CD4-positive, alpha-beta memory T cell (primary cell): ENCODE measurements around the gene ACTR10. TPM values are rescaled to one million over a fixed set of nuclear protein-coding genes. Genes with fewer than 3 reads are reported as not detected.
A peak's percentile ranks its signal among the peaks of the same experiment; 100 is the strongest.

ENCODE experiments used
- CTCF ChIA-PET: fragments of 350-600 bp; sonication (Branson Sonifier 250); formaldehyde crosslinking; loops from one replicate; lab custom pipeline; 2021; ENCODE audit warnings: inconsistent platforms; ENCODE audit not compliant: partially characterized antibody; lab: Charles Lee
- POLR2A ChIA-PET: fragments of 350-600 bp; sonication (Branson Sonifier 250); formaldehyde crosslinking; loops from one replicate; lab custom pipeline; 2021; ENCODE audit not compliant: partially characterized antibody; lab: Charles Lee
- DNase-seq, 5 donors: peaks; one replicate each; pipeline versions ENCODE4 v3.0.0 to v3.0.0-alpha.2; 2020 to 2022; ENCODE audit warnings: mixed read lengths in 1 of 5
- H3K27ac ChIP-seq: one replicate; pipeline ENCODE4 v1.7.0; 2013; ENCODE audit warnings: low read depth, low read length
- H3K27me3 ChIP-seq: 2 replicates; pipeline ENCODE4 v1.7.0; 2013; ENCODE audit warnings: mild to moderate bottlenecking, low read length, moderate library complexity; ENCODE audit not compliant: insufficient read depth
- H3K36me3 ChIP-seq: 2 replicates; pipeline ENCODE4 v1.7.0; 2013; ENCODE audit warnings: mild to moderate bottlenecking, low read length, moderate library complexity; ENCODE audit not compliant: insufficient read depth
- H3K4me1 ChIP-seq: 2 replicates; pipeline ENCODE4 v1.7.0; 2013; ENCODE audit warnings: mild to moderate bottlenecking, low read length, moderate library complexity; ENCODE audit not compliant: insufficient read depth
- H3K4me3 ChIP-seq, 2 donors: one replicate each; pipeline ENCODE4 v1.7.0; 2013; ENCODE audit warnings: low read length in 2 of 2, mild to moderate bottlenecking in 1 of 2
- H3K9me3 ChIP-seq, 2 donors: one replicate each; pipeline ENCODE4 v1.7.0; 2013; ENCODE audit warnings: low read length in 2 of 2, control low read depth in 1 of 2; ENCODE audit not compliant: control insufficient read depth in 1 of 2
- H3K27ac Mint-ChIP-seq, 7 donors: one replicate each; pipeline ENCODE4 v1.8.0; 2020 to 2021; ENCODE audit warnings: mixed read lengths in 7 of 7, mild to moderate bottlenecking in 6 of 7, inconsistent platforms in 3 of 7, moderate library complexity in 3 of 7
- H3K27me3 Mint-ChIP-seq, 2 donors: one replicate each; pipeline ENCODE4 v1.8.0; 2020 to 2021; ENCODE audit warnings: mixed read lengths in 2 of 2
- H3K36me3 Mint-ChIP-seq, 2 donors: one replicate each; pipeline ENCODE4 v1.8.0; 2020 to 2021; ENCODE audit warnings: mixed read lengths in 2 of 2, inconsistent platforms in 1 of 2, mild to moderate bottlenecking in 1 of 2
- H3K4me1 Mint-ChIP-seq, 4 donors: one replicate each; pipeline ENCODE4 v1.8.0; 2020 to 2021; ENCODE audit warnings: mixed read lengths in 4 of 4, mild to moderate bottlenecking in 1 of 4
- H3K4me3 Mint-ChIP-seq, 8 donors: one replicate each; pipeline ENCODE4 v1.8.0; 2020 to 2021; ENCODE audit warnings: mixed read lengths in 8 of 8, mild to moderate bottlenecking in 7 of 8, moderate library complexity in 6 of 8, inconsistent platforms in 3 of 8
- H3K9me3 Mint-ChIP-seq, 8 donors: one replicate each; pipeline ENCODE4 v1.8.0; 2020 to 2021; ENCODE audit warnings: mixed read lengths in 8 of 8, mild to moderate bottlenecking in 5 of 8, inconsistent platforms in 3 of 8, moderate library complexity in 1 of 8
- intact Hi-C: fragments of 100-400 bp; cut with micrococcal nuclease; formaldehyde crosslinking; loops from one replicate; pipeline ENCODE4 v1.15.1; 2023
- polyA plus RNA-seq, 2 donors: library from polyadenylated mRNA; unstranded; fragments of 300-500 nt; fragmentation: Illumina TruSeq; gene quantifications; one replicate each; pipeline ENCODE4 v1.2.3, GENCODE V29; 2021
- total RNA-seq, 2 experiments: library from RNA; stranded (reverse); gene quantifications; one replicate each; pipeline ENCODE4 v1.2.3, GENCODE V29; 2021

The ACTR10 gene
- total and polyA plus RNA-seq, 4 experiments from 2014 or later = 53.7 to 87.8 (median 70.2) TPM

GRCh38 chr14:58239244-58240195 lies 39.6 kb downstream of the ACTR10 start:
- H3K9me3 ChIP-seq = no peaks in the 10 kb centered on the region
- ChIA-PET POLR2A (interaction anchor here (0.5 to 3.1 kb wide), 6 partner anchors 15 to 188 kb away, joined by 3 to 34 read pairs (median 7); partner anchors contain the start of genes ACTR10, ARID4A, KIAA0586 and TIMM9), CTCF (interaction anchor here (1.0 kb wide), 1 partner anchor 59 kb away, joined by 3 read pairs; the partner anchor contains the start of gene ARID4A)
- H3K27ac ChIP-seq = peak overlapping the region; percentile 57
- no peaks in the 10 kb centered on the region for H3K27me3 ChIP-seq
- no peak overlapping the region for H3K4me3 Mint-ChIP-seq
- intact Hi-C loops = loop anchor here (1.0 kb wide), 5 partner anchors 39 to 188 kb away; partner anchors contain the start of genes ACTR10, ARID4A, KIAA0586 and TIMM9
- peaks cover 0 to 6% (median 0%) of the 10 kb centered on the region in 8 donors for H3K9me3 Mint-ChIP-seq
- peak; percentile 84 to 88 (median 87) for DNase-seq
- peaks cover 17 to 23% (median 20%) of the 10 kb centered on the region in 4 donors for H3K4me1 Mint-ChIP-seq
- no peaks in the 10 kb centered on the region for H3K36me3 ChIP-seq
- peak overlapping the region; percentile 82 to 84 for H3K4me3 ChIP-seq
- no peak overlapping the region for H3K27ac Mint-ChIP-seq
- peaks cover 0 to 7% of the 10 kb centered on the region in 2 donors for H3K36me3 Mint-ChIP-seq
- peaks cover 0 to 2% of the 10 kb centered on the region in 2 donors for H3K27me3 Mint-ChIP-seq
- H3K4me1 ChIP-seq = peaks cover 11% of the 10 kb centered on the region

GRCh38 chr14:58243790-58244555 lies 44.0 kb downstream of the ACTR10 start:
- H3K9me3 Mint-ChIP-seq = peaks cover 0 to 9% (median 0%) of the 10 kb centered on the region in 8 donors
- peaks cover 35 to 57% (median 46%) of the 10 kb centered on the region in 4 donors for H3K4me1 Mint-ChIP-seq
- DNase-seq = no peak

GRCh38 chr14:58244556-58245387 lies 44.8 kb downstream of the ACTR10 start, which contains the start of gene PSMA3:
Gene PSMA3, plus strand, starts transcription at chr14:58244843. Its CDS starts 78 bp downstream, at chr14:58244921.
- Mint-ChIP-seq H3K27me3 (peaks cover 0 to 1% of the 10 kb centered on the region in 2 donors), H3K4me1 (peaks cover 35 to 57% (median 48%) of the 10 kb centered on the region in 4 donors), H3K4me3 (peak within 1 kb of the TSS; percentile 96 to 99 (median 98)), H3K9me3 (peaks cover 0 to 4% (median 0%) of the 10 kb centered on the region in 8 donors), H3K36me3 (peaks cover 0 to 34% of the 10 kb centered on the region in 2 donors), H3K27ac (peak within 1 kb of the TSS; percentile 98 to 99 (median 99))
- no peaks in the 10 kb centered on the region for H3K27me3 ChIP-seq
- ChIA-PET POLR2A (interaction anchor here (0.6 to 4.3 kb wide), 17 partner anchors 9 to 190 kb away, joined by 3 to 91 read pairs (median 3); partner anchors contain the start of genes ACTR10, ARID4A, KIAA0586 and TIMM9), CTCF (interaction anchor here (1.0 kb wide), 1 partner anchor 55 kb away, joined by 3 read pairs; no protein-coding TSS in a partner anchor)
- DNase-seq = peak; percentile 98
- H3K4me3 ChIP-seq = peak within 1 kb of the TSS; percentile 98 to 100
- peak within 1 kb of the TSS; percentile 96 for H3K27ac ChIP-seq
- intact Hi-C loops = loop anchor here (1.0 kb wide), 4 partner anchors 44 to 183 kb away; partner anchors contain the start of genes ACTR10, ARID4A, KIAA0586 and TIMM9
- H3K4me1 ChIP-seq = peaks cover 40% of the 10 kb centered on the region
- no peaks in the 10 kb centered on the region for H3K9me3 ChIP-seq
- no peaks in the 10 kb centered on the region for H3K36me3 ChIP-seq

More at GRCh38 chr14:58243790-58244555, 44.0 kb downstream of the ACTR10 start:
- Mint-ChIP-seq H3K27me3 (peaks cover 0 to 2% of the 10 kb centered on the region in 2 donors), H3K36me3 (peaks cover 0 to 33% of the 10 kb centered on the region in 2 donors), H3K4me3 (peak overlapping the region; percentile 96 to 99 (median 98)), H3K27ac (peak overlapping the region; percentile 98 to 99 (median 99))
- Histone ChIP-seq H3K4me1 (peaks cover 40% of the 10 kb centered on the region), H3K27me3 (no peaks in the 10 kb centered on the region), H3K27ac (peak overlapping the region; percentile 96), H3K9me3 (no peaks in the 10 kb centered on the region), H3K4me3 (peak overlapping the region; percentile 57 to 90), H3K36me3 (no peaks in the 10 kb centered on the region)
- intact Hi-C loops = loop anchor here (1.0 kb wide), 4 partner anchors 44 to 183 kb away; partner anchors contain the start of genes ACTR10, ARID4A, KIAA0586 and TIMM9
- CTCF ChIA-PET = interaction anchor here (1.0 kb wide), 1 partner anchor 56 kb away, joined by 3 read pairs; no protein-coding TSS in a partner anchor
- POLR2A ChIA-PET = interaction anchor here (0.6 to 4.3 kb wide), 16 partner anchors 10 to 191 kb away, joined by 3 to 91 read pairs (median 4); partner anchors contain the start of genes ACTR10, ARID4A, KIAA0586 and TIMM9

- intact Hi-C loops = no loop called here
These were observed 45.6 kb downstream of the ACTR10 start for GRCh38 chr14:58245562-58245961.

GRCh38 chr14:58249611-58250010 lies 49.7 kb downstream of the ACTR10 start:
- Histone ChIP-seq H3K27me3 (no peaks in the 10 kb centered on the region), H3K4me3 (no peak overlapping the region), H3K36me3 (peaks cover 13% of the 10 kb centered on the region), H3K4me1 (peaks cover 36% of the 10 kb centered on the region), H3K9me3 (no peaks in the 10 kb centered on the region), H3K27ac (no peak overlapping the region)
- DNase-seq = no peak
- Mint-ChIP-seq H3K4me1 (peaks cover 29 to 59% (median 39%) of the 10 kb centered on the region in 4 donors), H3K36me3 (peaks cover 23 to 55% of the 10 kb centered on the region in 2 donors), H3K9me3 (peaks cover 0 to 2% (median 0%) of the 10 kb centered on the region in 8 donors), H3K27ac (no peak overlapping the region), H3K27me3 (no peaks in the 10 kb centered on the region), H3K4me3 (no peak overlapping the region)
- ChIA-PET CTCF (no interaction called here), POLR2A (interaction anchor here (1.5 kb wide), 1 partner anchor 48 kb away, joined by 6 read pairs; the partner anchor contains the start of gene ARID4A)
- intact Hi-C loops = no loop called here

More at GRCh38 chr14:58245562-58245961, 45.6 kb downstream of the ACTR10 start:
- Mint-ChIP-seq H3K27ac (peak overlapping the region in 6 of 7 donors; percentile 98 to 99 (median 98)), H3K9me3 (peaks cover 0 to 3% (median 0%) of the 10 kb centered on the region in 8 donors), H3K4me1 (peaks cover 35 to 64% (median 48%) of the 10 kb centered on the region in 4 donors), H3K36me3 (peaks cover 5 to 37% of the 10 kb centered on the region in 2 donors), H3K27me3 (no peaks in the 10 kb centered on the region), H3K4me3 (peak overlapping the region; percentile 96 to 99 (median 98))
- POLR2A ChIA-PET = interaction anchor here (1.1 to 4.3 kb wide), 11 partner anchors 8 to 182 kb away, joined by 3 to 91 read pairs (median 7); partner anchors contain the start of genes ACTR10, ARID4A, KIAA0586 and TIMM9
- Histone ChIP-seq H3K9me3 (no peaks in the 10 kb centered on the region), H3K27me3 (no peaks in the 10 kb centered on the region), H3K4me3 (peak overlapping the region; percentile 98 to 100), H3K36me3 (no peaks in the 10 kb centered on the region), H3K27ac (peak overlapping the region; percentile 96), H3K4me1 (peaks cover 45% of the 10 kb centered on the region)
- CTCF ChIA-PET = no interaction called here
- DNase-seq = no peak
